Thyroid gland (tissue), 4 donors: Measurements from ENCODE around the gene EXD3. TPM values are rescaled to one million over a fixed set of nuclear protein-coding genes. Genes with fewer than 3 reads are reported as not detected.

Experiments used
- DNase-seq, 2 donors: peaks; one replicate each; pipeline ENCODE4 v3.0.0-alpha.2; 2019
- H3K27ac ChIP-seq, 3 donors: fragments of 200-600 bp; sonication (generic); 1 replicate in 2 of 3; 2 replicates in 1 of 3; pipeline ENCODE4 v1.5.1; 2016 to 2019; ENCODE audit warnings: mild to moderate bottlenecking in 1 of 3, moderate library complexity in 1 of 3
- H3K27me3 ChIP-seq: fragments of 200-600 bp; sonication (generic); one replicate; pipeline ENCODE4 v1.5.1; 2019
- H3K36me3 ChIP-seq, 2 donors: fragments of 200-600 bp; sonication (generic); one replicate each; pipeline ENCODE4 v1.5.1; 2016 to 2019
- H3K4me1 ChIP-seq, 2 donors: fragments of 200-600 bp; sonication (generic); one replicate each; pipeline ENCODE4 v1.5.1; 2017 to 2019
- H3K4me3 ChIP-seq, 3 donors: fragments of 200-600 bp; sonication (generic); replicated peaks in 1 of 3; 1 replicate in 2 of 3; 2 replicates in 1 of 3; pipeline ENCODE4 v1.5.1; 2016; ENCODE audit warnings: mild to moderate bottlenecking in 1 of 3
- H3K9me3 ChIP-seq: fragments of 200-600 bp; sonication (generic); one replicate; pipeline ENCODE4 v1.5.1; 2017
- CTCF ChIP-seq, 6 experiments: fragments of 200-600 bp in 3 of 6; fragments of 450-650 bp in 3 of 6; sonication (generic) in 3 of 6; IDR thresholded peaks; one replicate each; pipeline ENCODE4 v1.5.1; 2016 to 2019; ENCODE audit warnings: antibody characterized with exemption in 6 of 6, mild to moderate bottlenecking in 2 of 6, inconsistent platforms in 1 of 6, moderate library complexity in 1 of 6
- POLR2A ChIP-seq, 2 donors: fragments of 450-650 bp; IDR thresholded peaks; one replicate each; pipeline ENCODE4 v1.6.1; 2017; ENCODE audit warnings: antibody characterized with exemption in 2 of 2, mild to moderate bottlenecking in 2 of 2, moderate library complexity in 1 of 2
- WGBS, 2 donors: methylation state at CpG; one replicate each; pipeline ENCODE4 v1.1.5; 2017; 5-methylcytosine and 5-hydroxymethylcytosine counted together
- intact Hi-C: fragments of 100-400 bp; cut with DNase I; formaldehyde crosslinking; loops from one replicate; pipeline ENCODE4 v1.15.1; 2023
- total RNA-seq, 4 donors: library from RNA; depleted of rRNA; stranded (reverse); fragments of >200 nt; gene quantifications; one replicate each; pipeline ENCODE4 v1.2.3, GENCODE V29; 2016

EXD3 gene
- total RNA-seq, 4 donors from 2014 or later: 13.0 to 32.0 (median 26.6) TPM

GRCh38 chr9:137269231-137269772 lies 153.7 kb downstream of the EXD3 start:
- no peaks in the 10 kb centered on the region for H3K27me3 ChIP-seq
- H3K4me3 ChIP-seq: no peak overlapping the region
- H3K27ac ChIP-seq: peak overlapping the region; percentile 32 to 56 (median 46)
- TF ChIP-seq CTCF (IDR thresholded peaks at IDR 0.05) (no peak), POLR2A (IDR thresholded peaks at IDR 0.05) (no peak)
- no peak for DNase-seq
- H3K9me3 ChIP-seq: no peaks in the 10 kb centered on the region
- peaks cover 27 to 39% of the 10 kb centered on the region in 2 donors for H3K36me3 ChIP-seq
- intact Hi-C loops: no loop called here
- H3K4me1 ChIP-seq: peaks cover 5 to 12% of the 10 kb centered on the region in 2 donors
- WGBS, 2 donors: 82 to 86% methylated on average over 17 of the region's 17 CpGs

GRCh38 chr9:137268538-137269201 lies 154.3 kb downstream of the EXD3 start:
- no peaks in the 10 kb centered on the region for H3K27me3 ChIP-seq
- peaks cover 32 to 45% of the 10 kb centered on the region in 2 donors for H3K36me3 ChIP-seq
- intact Hi-C loops: no loop called here
- H3K27ac ChIP-seq: peak overlapping the region in 2 of 3 donors; percentile 32 to 56
- peaks cover 0 to 5% of the 10 kb centered on the region in 2 donors for H3K4me1 ChIP-seq
- H3K9me3 ChIP-seq: no peaks in the 10 kb centered on the region
- H3K4me3 ChIP-seq: no peak overlapping the region
- WGBS, 2 donors: 79 to 83% methylated on average over 19 of the region's 19 CpGs
- no peak for TF ChIP-seq CTCF (IDR thresholded peaks at IDR 0.05)
- no peak for TF ChIP-seq POLR2A (IDR thresholded peaks at IDR 0.05)
- DNase-seq: no peak

- no peak for TF ChIP-seq POLR2A (IDR thresholded peaks at IDR 0.05)
- TF ChIP-seq CTCF (IDR thresholded peaks at IDR 0.05): no peak
- no peak for DNase-seq
- Histone ChIP-seq H3K9me3 (no peaks in the 10 kb centered on the region), H3K27ac (no peak overlapping the region), H3K4me3 (no peak overlapping the region), H3K36me3 (peaks cover 29 to 44% of the 10 kb centered on the region in 2 donors), H3K27me3 (no peaks in the 10 kb centered on the region), H3K4me1 (peaks cover 0 to 5% of the 10 kb centered on the region in 2 donors)
- intact Hi-C loops: no loop called here
- 83 to 89% methylated on average over 5 to 6 of the region's 6 CpGs for WGBS, 2 donors
These were observed 155.0 kb downstream of the EXD3 start for GRCh38 chr9:137267933-137268355.

GRCh38 chr9:137266585-137267453 lies 156.1 kb downstream of the EXD3 start:
- intact Hi-C loops: no loop called here
- Histone ChIP-seq H3K27ac (no peak overlapping the region), H3K4me3 (no peak overlapping the region), H3K36me3 (peaks cover 20 to 34% of the 10 kb centered on the region in 2 donors), H3K4me1 (peaks cover 0 to 5% of the 10 kb centered on the region in 2 donors), H3K27me3 (no peaks in the 10 kb centered on the region), H3K9me3 (no peaks in the 10 kb centered on the region)
- DNase-seq: no peak
- TF ChIP-seq POLR2A (IDR thresholded peaks at IDR 0.05) (no peak), CTCF (IDR thresholded peaks at IDR 0.05) (no peak)
- 90 to 96% methylated on average over 24 to 33 of the region's 34 CpGs for whole genome bisulfite sequencing, 2 donors
